Measurements from ENCODE around the gene OR51B6.
A peak's percentile ranks its signal among the peaks of the same experiment; 100 is the strongest.
"Not testable (repeated sequence)": the region's sequence is repeated elsewhere in the genome, so short reads cannot be mapped to it uniquely, and the experiment has no call there.

OR51B6 gene

DNA sequence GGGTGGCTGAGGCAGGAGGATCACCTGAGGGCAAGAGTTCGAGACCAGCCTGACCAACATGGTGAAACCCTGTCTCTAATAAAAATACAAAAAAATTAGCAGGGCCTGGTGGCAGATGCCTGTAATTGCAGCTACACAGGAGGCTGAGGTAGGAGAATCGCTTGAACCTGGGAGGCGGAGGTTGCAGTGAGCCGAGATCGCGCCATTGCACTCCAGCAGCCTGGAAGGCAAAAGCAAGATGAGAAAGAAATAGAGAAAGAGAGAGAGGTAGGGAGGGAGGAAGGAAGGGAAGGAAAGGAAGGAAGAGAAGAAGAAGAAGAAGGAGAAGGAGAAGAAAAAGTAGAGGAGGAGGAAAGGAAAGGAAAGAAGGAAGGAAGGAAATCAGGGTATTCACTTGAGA is 15.1 kb downstream of the OR51B6 start:
- not testable (repeated sequence) for DNase-seq

DNA sequence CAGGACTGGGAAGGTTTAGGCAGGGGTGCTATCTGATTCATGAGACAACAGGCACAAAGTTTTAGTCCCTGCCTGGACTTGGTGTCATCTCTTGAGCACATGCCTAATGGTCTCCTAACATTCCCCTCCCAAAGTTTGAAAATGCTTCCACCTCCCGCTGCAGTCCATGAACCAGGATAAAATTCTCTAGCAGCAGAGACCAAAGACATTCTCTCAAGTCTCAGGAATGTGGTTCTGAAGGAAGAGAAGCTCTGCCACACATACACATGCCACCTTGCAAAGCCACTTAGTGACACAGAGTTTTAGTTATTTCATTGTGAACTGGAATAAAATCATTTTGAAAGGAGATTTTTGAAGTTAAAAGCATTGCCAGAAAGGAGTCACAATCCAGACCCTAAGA is 15.5 kb downstream of the OR51B6 start:
- no peak for DNase-seq

GRCh38 chr11:5367448-5368074 is 16.3 kb downstream of the OR51B6 start:
- no peak for DNase-seq

DNA sequence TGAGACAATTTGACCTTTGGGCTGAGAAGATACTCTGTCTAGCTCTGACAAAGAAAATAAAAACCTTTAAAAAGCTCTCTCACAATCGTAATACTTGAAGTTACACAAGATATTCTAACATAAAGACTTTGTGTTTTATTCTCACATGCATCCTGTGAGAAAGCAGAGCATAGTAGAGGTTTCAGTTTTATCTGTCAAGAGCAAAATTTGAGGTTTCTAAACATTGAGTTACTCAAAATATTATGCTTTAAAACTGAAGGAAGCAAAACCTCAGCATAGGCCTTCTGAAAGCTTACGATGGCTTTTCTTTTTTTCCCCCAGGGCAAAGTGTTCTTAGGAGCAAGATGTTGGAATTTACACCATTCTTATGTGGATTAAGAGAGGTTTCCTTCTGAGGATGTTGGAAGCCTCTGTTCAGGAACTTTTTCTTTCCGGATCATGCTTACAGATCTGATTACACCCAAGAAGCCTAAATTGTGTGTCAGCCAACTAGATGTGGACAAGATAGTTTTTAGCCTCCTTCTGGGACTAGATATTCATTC is 17.3 kb downstream of the OR51B6 start:
- no peak for DNase-seq

DNA sequence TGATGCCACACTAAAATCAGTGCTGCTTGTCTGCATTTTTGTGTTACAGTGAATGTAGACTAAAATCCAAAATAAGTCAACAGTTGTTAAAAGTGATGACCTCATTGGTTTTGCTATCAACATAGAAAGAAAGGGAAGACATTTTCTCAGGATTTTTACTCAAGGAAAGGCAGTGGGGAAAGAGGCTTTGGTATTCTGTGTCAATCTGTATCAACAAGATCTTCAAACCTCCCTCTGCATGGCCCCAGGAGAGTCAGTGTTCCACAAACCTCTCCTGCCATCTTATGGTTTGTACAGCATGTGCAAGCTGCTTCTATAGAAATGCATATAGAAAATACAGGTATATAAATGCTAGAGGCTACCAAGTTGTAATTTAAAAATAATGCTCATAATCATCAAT is 18.5 kb downstream of the OR51B6 start:
- no peak for DNase-seq

GRCh38 chr11:5380740-5381342 is 29.5 kb downstream of the OR51B6 start:
- peak; percentile 34 for DNase-seq

GRCh38 chr11:5383576-5383975 is 32.3 kb downstream of the OR51B6 start, which contains the start of gene OR51M1:
TSS of gene OR51M1 (plus strand) at chr11:5383812. CDS start at chr11:5389399, 5,587 bp downstream.
- no peak for DNase-seq

DNA sequence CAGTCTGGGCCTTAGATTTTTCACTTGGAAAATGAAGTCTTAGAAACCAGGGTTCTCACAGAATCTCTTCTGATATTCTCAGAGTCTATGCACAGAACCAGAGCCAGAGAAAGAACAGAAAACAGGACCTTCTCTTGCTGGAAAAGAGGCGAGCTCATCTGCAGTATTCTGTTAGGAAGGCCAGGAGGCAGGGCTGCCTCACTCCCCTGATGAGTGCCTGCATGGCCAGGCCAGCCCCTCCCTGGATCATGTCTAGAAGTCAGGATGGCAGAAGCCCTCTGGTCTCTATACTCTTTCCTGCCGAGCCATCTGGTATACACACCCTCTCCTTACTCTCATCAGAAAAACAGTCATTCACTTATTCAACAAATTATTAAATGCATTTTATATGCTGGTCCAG is 33.0 kb downstream of the OR51B6 start:
- no peak for DNase-seq

DNA sequence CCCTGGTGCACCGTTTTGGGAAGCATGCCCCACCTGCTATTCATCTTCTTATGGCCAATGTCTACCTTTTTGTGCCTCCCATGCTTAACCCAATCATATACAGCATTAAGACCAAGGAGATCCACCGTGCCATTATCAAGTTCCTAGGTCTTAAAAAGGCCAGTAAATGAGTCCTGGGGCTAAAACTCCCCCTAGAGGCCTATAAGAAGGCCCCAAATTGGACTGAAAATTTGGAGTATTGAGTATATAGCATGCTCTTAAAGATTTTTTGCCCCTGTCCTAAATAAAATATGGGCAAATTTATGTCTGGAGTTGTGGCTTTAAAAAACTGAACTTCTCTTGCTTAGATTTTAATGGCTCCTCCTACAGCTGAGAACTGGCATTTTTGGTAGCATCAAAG is 38.9 kb downstream of the OR51B6 start:
- DNase-seq: no peak

DNA sequence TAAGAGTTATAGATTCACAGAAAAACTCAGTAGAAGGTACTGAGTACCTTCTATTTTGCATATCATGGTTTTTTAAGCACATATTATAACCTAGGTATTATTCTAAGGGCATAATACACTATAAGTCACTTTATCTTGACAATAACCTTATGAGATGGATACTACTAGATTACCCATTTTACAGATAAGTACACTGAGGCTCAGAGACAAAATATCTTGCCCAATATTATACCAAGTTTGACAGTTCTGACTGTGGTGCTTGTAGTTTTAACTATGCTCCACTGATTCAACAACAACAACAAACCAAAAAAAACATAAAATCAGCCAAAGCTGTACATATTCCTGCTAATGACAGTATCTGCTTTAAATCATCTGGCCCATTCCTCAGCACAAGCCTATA is 42.8 kb downstream of the OR51B6 start:
- no peak for DNase-seq

DNA sequence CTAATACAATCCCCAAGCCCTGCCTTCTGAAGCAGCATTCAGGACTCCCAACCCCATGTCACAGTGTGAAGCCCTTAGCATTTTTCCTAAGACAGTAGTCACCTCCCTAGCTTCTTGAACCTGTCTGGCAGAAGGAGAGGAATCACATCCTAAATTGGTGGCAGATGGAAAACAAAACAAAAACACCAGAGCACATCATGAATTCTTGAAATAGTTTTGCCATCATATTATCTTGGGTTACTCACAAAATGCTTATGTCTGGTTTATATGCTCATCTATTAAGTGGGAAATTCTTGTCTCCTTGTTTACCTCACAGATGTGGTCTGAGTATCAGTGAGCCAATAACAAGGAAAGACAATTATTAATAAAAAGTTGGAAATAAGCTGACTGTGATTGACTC is 47.6 kb downstream of the OR51B6 start:
- no peak for DNase-seq
